H1 (cell line): ENCODE data around the gene TNFRSF14.

ENCODE experiments used
- CHD2 ChIP-seq: IDR thresholded peaks from 2 replicates; pipeline ENCODE4 v1.6.1; 2012; ENCODE audit warnings: low read length, improper control_type of control experiment
- FOSL1 ChIP-seq: IDR thresholded peaks from 2 replicates; pipeline ENCODE4 v1.6.1; 2011; ENCODE audit warnings: mild to moderate bottlenecking, low read depth, low read length, moderate library complexity; ENCODE audit not compliant: insufficient read depth
- JUND ChIP-seq: IDR thresholded peaks from 2 replicates; pipeline ENCODE4 v1.6.1; 2011; ENCODE audit warnings: mild to moderate bottlenecking, improper control_type of control experiment, low read length
- KDM1A ChIP-seq: fragments of 200-600, 300-600 bp; sonication (generic); IDR thresholded peaks from 2 replicates; pipeline ENCODE4 v1.7.1; 2016; ENCODE audit warnings: mild to moderate bottlenecking, low read length, borderline replicate concordance
- POLR2A ChIP-seq, 2 experiments: IDR thresholded peaks; 1 replicate in 1 of 2; 2 replicates in 1 of 2; pipeline ENCODE4 v1.6.1; 2011; ENCODE audit warnings: low read depth in 2 of 2, low read length in 2 of 2, mild to moderate bottlenecking in 2 of 2; ENCODE audit errors: control extremely low read depth in 1 of 2
- RAD21 ChIP-seq, 2 experiments: IDR thresholded peaks in 1 of 2; conservative IDR thresholded peaks in 1 of 2; 2 replicates each; pipeline ENCODE4 v1.6.1; 2011; ENCODE audit warnings: low read depth in 2 of 2, low read length in 2 of 2, improper control_type of control experiment in 1 of 2, inconsistent platforms in 1 of 2, mild to moderate bottlenecking in 1 of 2, moderate library complexity in 1 of 2
- SP1 ChIP-seq: IDR thresholded peaks from 2 replicates; pipeline ENCODE4 v1.6.1; 2011; ENCODE audit warnings: low read depth, low read length
- SP2 ChIP-seq: IDR thresholded peaks from 2 replicates; pipeline ENCODE4 v1.6.1; 2012; ENCODE audit warnings: mild to moderate bottlenecking, low read length, inconsistent platforms
- SP4 ChIP-seq: IDR thresholded peaks from 2 replicates; pipeline ENCODE4 v1.6.1; 2012; ENCODE audit warnings: low read length, inconsistent platforms
- ZNF274 ChIP-seq: IDR thresholded peaks from 2 replicates; pipeline ENCODE4 v1.7.0; 2012; ENCODE audit warnings: low read length, borderline replicate concordance; ENCODE audit errors: extremely low read depth
- TF ChIP-seq, protein P1 (sequence below), 3 experiments: IDR thresholded peaks; 1 replicate in 2 of 3; 2 replicates in 1 of 3; pipeline versions ENCODE4 v1.5.1 to v1.6.1; 2011; ENCODE audit warnings: low read length in 3 of 3, mild to moderate bottlenecking in 3 of 3, inconsistent platforms in 2 of 3, low read depth in 1 of 3, moderate library complexity in 1 of 3; ENCODE audit not compliant: insufficient read depth in 1 of 3; ENCODE audit errors: control extremely low read depth in 1 of 3
- TF ChIP-seq, protein P2 (sequence below): IDR thresholded peaks from 2 replicates; pipeline ENCODE4 v1.6.1; 2012; ENCODE audit warnings: low read length, inconsistent platforms

DNA sequence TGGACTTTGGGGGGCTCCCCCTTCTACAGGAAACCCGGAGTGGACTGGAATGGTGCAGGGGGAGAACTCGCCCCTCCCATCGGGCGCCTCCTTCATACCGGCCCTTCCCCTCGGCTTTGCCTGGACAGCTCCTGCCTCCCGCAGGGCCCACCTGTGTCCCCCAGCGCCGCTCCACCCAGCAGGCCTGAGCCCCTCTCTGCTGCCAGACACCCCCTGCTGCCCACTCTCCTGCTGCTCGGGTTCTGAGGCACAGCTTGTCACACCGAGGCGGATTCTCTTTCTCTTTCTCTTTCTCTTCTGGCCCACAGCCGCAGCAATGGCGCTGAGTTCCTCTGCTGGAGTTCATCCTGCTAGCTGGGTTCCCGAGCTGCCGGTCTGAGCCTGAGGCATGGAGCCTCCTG is at the start of gene TNFRSF14:
- no peak for TF ChIP-seq ZNF274
- TF ChIP-seq RAD21 (IDR thresholded peaks at IDR 0.05 in 1 of 2, conservative IDR thresholded peaks at IDR 0.05 in 1 of 2; ENCODE audit: low read depth in 2 of 2, low read length in 2 of 2) = no peak
- no peak for TF ChIP-seq POLR2A (IDR thresholded peaks at IDR 0.05; ENCODE audit: control extremely low read depth in 1 of 2, low read depth in 2 of 2, low read length in 2 of 2)
- TF ChIP-seq, protein P1, sequence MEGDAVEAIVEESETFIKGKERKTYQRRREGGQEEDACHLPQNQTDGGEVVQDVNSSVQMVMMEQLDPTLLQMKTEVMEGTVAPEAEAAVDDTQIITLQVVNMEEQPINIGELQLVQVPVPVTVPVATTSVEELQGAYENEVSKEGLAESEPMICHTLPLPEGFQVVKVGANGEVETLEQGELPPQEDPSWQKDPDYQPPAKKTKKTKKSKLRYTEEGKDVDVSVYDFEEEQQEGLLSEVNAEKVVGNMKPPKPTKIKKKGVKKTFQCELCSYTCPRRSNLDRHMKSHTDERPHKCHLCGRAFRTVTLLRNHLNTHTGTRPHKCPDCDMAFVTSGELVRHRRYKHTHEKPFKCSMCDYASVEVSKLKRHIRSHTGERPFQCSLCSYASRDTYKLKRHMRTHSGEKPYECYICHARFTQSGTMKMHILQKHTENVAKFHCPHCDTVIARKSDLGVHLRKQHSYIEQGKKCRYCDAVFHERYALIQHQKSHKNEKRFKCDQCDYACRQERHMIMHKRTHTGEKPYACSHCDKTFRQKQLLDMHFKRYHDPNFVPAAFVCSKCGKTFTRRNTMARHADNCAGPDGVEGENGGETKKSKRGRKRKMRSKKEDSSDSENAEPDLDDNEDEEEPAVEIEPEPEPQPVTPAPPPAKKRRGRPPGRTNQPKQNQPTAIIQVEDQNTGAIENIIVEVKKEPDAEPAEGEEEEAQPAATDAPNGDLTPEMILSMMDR (IDR thresholded peaks at IDR 0.05; ENCODE audit: control extremely low read depth in 1 of 3, insufficient read depth in 1 of 3, low read depth in 1 of 3, low read length in 3 of 3) = no peak
- no peak for TF ChIP-seq SP1
- no peak for TF ChIP-seq CHD2
- TF ChIP-seq, protein P2, sequence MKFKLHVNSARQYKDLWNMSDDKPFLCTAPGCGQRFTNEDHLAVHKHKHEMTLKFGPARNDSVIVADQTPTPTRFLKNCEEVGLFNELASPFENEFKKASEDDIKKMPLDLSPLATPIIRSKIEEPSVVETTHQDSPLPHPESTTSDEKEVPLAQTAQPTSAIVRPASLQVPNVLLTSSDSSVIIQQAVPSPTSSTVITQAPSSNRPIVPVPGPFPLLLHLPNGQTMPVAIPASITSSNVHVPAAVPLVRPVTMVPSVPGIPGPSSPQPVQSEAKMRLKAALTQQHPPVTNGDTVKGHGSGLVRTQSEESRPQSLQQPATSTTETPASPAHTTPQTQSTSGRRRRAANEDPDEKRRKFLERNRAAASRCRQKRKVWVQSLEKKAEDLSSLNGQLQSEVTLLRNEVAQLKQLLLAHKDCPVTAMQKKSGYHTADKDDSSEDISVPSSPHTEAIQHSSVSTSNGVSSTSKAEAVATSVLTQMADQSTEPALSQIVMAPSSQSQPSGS = no peak
- no peak for TF ChIP-seq SP2
- no peak for TF ChIP-seq KDM1A
- TF ChIP-seq SP4 = no peak
- TF ChIP-seq FOSL1 = no peak
- no peak for TF ChIP-seq JUND
